ENCODE results near the gene RPH3AL.

DNA sequence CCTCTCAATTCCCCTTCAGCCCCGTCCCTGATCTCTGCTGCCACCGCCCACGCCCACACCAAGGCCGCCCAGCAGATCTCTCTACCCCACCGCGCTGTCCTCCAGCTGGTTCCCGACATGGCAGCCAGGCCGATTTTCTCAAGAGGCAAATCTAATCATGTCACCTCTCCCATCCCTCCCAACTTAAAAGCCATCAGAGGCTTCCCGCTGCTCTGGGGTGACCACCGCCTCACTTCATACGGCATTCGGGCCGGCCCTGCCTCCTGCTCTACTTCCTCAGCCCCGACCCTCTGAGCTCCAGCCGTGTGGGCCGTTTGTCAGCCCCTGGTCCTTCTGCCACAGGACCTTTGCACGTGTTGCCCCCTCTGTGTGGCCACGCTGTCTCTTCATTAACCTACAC lies 63.2 kb downstream of the RPH3AL start:
- TF ChIP-seq POLR2A (IDR thresholded peaks at IDR 0.05; ENCODE audit: extremely low read depth, insufficient read length) (no peak), CTCF (IDR thresholded peaks at IDR 0.05; ENCODE audit: low read depth, low read length) (no peak), MAX (IDR thresholded peaks at IDR 0.05; ENCODE audit: low read depth, low read length) (no peak)

Data from NB4 (cell line).